Tibial nerve (tissue), 4 donors: ENCODE results near the gene ERBB2. TPM values are rescaled to one million over a fixed set of nuclear protein-coding genes. Genes with fewer than 3 reads are reported as not detected.

Source experiments
- DNase-seq, 2 donors: peaks; one replicate each; pipeline ENCODE4 v3.0.0-alpha.2; 2019; ENCODE audit warnings: low spot score in 2 of 2
- H3K27ac ChIP-seq, 4 donors: fragments of 200-600 bp; sonication (generic) in 3 of 4; one replicate each; pipeline ENCODE4 v1.5.1; 2017 to 2019; ENCODE audit warnings: mild to moderate bottlenecking in 1 of 4
- H3K27me3 ChIP-seq, 2 donors: fragments of 200-600 bp; sonication (generic) in 1 of 2; one replicate each; pipeline versions ENCODE4 v1.5.1 to v1.6.0; 2017 to 2019
- H3K36me3 ChIP-seq, 3 donors: fragments of 200-600 bp; sonication (generic); one replicate each; pipeline ENCODE4 v1.5.1; 2018 to 2019
- H3K4me1 ChIP-seq, 4 donors: fragments of 200-600 bp; sonication (generic) in 3 of 4; one replicate each; pipeline ENCODE4 v1.5.1; 2017 to 2019
- H3K4me3 ChIP-seq, 4 donors: fragments of 200-600 bp; sonication (generic) in 3 of 4; one replicate each; pipeline ENCODE4 v1.5.1; 2017 to 2019; ENCODE audit warnings: mild to moderate bottlenecking in 1 of 4, moderate library complexity in 1 of 4
- H3K9me3 ChIP-seq, 4 donors: fragments of 200-600 bp; sonication (generic) in 3 of 4; one replicate each; pipeline ENCODE4 v1.5.1; 2017 to 2019
- CTCF ChIP-seq, 5 experiments: fragments of 200-600 bp in 3 of 5; fragments of 450-650 bp in 2 of 5; sonication (generic) in 3 of 5; IDR thresholded peaks; one replicate each; pipeline ENCODE4 v1.5.1; 2016 to 2019; ENCODE audit warnings: antibody characterized with exemption in 5 of 5, mild to moderate bottlenecking in 3 of 5, moderate library complexity in 2 of 5
- EP300 ChIP-seq, 2 donors: sonication (generic); formaldehyde crosslinking; IDR thresholded peaks; one replicate each; pipeline ENCODE4 v1.6.1; 2017; ENCODE audit warnings: antibody characterized with exemption in 2 of 2, mild to moderate bottlenecking in 1 of 2
- POLR2A ChIP-seq, 2 donors: fragments of 450-650 bp; IDR thresholded peaks; one replicate each; pipeline ENCODE4 v1.6.1; 2017; ENCODE audit warnings: antibody characterized with exemption in 2 of 2, mild to moderate bottlenecking in 2 of 2, moderate library complexity in 2 of 2
- WGBS, 2 donors: methylation state at CpG; one replicate each; pipeline ENCODE4 v1.1.5; 2018; 5-methylcytosine and 5-hydroxymethylcytosine counted together
- total RNA-seq, 4 donors: library from RNA; depleted of rRNA; stranded (reverse); fragments of >200 nt; gene quantifications; one replicate each; pipeline ENCODE4 v1.1.0, GENCODE V29; 2016

The ERBB2 gene
- total RNA-seq, 4 donors from 2014 or later, result 101 to 131 (median 114) TPM

DNA sequence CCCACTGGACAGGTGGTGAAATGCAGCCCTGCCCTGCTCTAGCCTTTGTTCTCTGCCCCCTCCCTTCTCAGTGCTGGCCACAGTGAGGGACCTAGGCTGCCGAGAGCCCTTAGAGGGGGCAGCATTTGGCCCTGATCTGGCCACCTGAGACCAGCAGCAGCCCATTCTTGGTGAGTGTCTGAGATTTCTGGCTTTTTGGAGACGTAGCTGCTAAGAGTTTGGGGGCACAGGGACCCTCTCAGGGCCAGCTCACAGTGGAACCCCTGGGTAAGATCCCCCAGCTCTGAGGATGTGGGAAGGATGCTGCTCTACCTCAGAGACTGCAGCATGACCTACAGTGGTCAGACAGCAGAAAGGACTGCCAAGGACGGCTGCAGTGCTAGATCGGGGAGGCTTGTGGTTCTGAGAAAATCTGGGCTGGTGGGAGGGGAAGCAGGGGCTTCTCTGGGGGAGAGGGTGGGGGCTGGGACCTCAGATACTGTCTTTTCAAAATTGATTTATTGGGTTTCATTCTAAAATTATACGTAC, 51.2 kb downstream of the ERBB2 start:
- TF ChIP-seq POLR2A (IDR thresholded peaks at IDR 0.05), result no peak
- no peak for TF ChIP-seq EP300 (IDR thresholded peaks at IDR 0.05)
- no peak for TF ChIP-seq CTCF (IDR thresholded peaks at IDR 0.05)
- Histone ChIP-seq H3K36me3 (no peaks in the 10 kb centered on the region), H3K27ac (no peak overlapping the region), H3K9me3 (no peaks in the 10 kb centered on the region), H3K4me1 (peaks cover 0 to 25% (median 7%) of the 10 kb centered on the region in 4 donors), H3K4me3 (no peak overlapping the region), H3K27me3 (peaks cover 0 to 4% of the 10 kb centered on the region in 2 donors)
- 54 to 64% methylated on average over 4 to 5 of the region's 5 CpGs for WGBS, 2 donors
- no peak for DNase-seq

GRCh38 chr17:39751637-39752036, 51.8 kb downstream of the ERBB2 start:
- TF ChIP-seq CTCF (IDR thresholded peaks at IDR 0.05) (no peak), EP300 (IDR thresholded peaks at IDR 0.05) (no peak), POLR2A (IDR thresholded peaks at IDR 0.05) (no peak)
- H3K4me1 ChIP-seq, result peaks cover 0 to 25% (median 7%) of the 10 kb centered on the region in 4 donors
- no peaks in the 10 kb centered on the region for H3K36me3 ChIP-seq
- WGBS, 2 donors, result 47 to 58% methylated on average over 4 to 10 of the region's 10 CpGs
- DNase-seq, result no peak
- H3K9me3 ChIP-seq, result no peaks in the 10 kb centered on the region
- no peak overlapping the region for H3K27ac ChIP-seq
- H3K27me3 ChIP-seq, result peaks cover 0 to 4% of the 10 kb centered on the region in 2 donors
- H3K4me3 ChIP-seq, result no peak overlapping the region

DNA sequence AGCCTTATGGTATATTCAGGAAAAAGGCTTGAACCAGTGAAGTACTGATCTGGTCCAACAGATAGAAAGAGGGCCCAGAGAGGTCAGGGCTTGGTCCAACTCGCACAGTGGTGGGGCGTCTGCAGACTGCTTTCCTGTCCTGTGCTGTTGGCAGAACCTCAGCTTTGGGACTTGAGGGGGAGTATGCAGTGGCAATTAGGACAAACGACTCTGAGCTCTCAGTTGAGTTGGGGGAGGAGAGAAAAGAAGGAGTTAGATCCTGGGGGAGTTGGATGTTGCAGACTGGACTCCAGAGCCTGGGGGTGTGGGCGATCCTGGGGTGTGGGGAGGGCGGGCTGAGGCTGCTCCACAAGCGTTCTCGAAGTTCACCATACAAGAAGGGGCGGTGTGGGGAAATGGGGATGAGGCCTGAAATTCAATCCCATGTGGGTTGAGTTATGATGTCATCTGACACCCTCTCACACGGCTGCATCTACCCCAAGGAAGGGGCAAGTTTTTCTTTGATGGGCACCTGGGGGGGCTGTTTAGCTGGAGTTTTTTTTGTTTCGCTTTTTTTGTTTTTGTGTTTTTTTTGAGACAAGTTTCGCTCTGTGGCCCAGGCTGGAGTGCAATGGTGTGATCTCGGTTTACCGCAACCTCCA, 52.5 kb downstream of the ERBB2 start:
- H3K27ac ChIP-seq, result no peak overlapping the region
- H3K9me3 ChIP-seq, result no peaks in the 10 kb centered on the region
- H3K36me3 ChIP-seq, result no peaks in the 10 kb centered on the region
- peaks cover 0 to 4% of the 10 kb centered on the region in 2 donors for H3K27me3 ChIP-seq
- TF ChIP-seq CTCF (IDR thresholded peaks at IDR 0.05), result no peak
- TF ChIP-seq POLR2A (IDR thresholded peaks at IDR 0.05), result no peak
- no peak for TF ChIP-seq EP300 (IDR thresholded peaks at IDR 0.05)
- peaks cover 0 to 25% (median 7%) of the 10 kb centered on the region in 4 donors for H3K4me1 ChIP-seq
- no peak for DNase-seq
- H3K4me3 ChIP-seq, result no peak overlapping the region
- 71 to 73% methylated on average over 13 of the region's 13 CpGs for WGBS, 2 donors

DNA sequence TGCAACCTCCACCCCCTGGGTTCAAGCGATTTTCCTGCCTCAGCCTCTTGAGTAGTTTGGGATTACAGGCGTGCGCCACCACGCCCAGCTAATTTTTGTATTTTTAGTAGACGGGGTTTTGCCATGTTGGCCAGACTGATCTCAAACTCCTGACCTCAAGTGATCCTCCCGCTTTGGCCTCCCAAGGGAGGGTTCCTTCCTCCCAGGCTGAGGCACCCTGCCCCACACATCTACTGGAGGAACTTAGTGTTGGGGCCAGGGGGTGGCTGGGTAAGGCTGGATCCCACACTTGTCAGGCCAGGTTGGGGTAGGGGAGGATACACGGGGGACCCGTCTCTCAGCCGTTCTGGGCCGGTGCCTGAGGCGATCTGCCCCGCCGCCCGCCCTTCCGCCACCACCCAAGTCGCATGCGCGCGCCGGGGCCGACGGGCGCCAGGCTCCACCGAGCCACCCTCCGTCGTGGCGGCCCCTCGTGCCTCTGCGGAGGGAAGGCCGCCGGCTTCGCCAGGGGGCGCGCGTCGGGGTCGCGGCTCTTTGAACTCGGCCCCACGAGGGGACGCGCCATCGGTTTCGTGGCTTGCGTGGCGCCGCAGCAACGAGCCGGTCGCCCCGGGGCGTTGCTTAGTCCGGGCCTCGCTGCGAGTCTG, 53.8 kb downstream of the ERBB2 start:
- H3K27me3 ChIP-seq, result peaks cover 0 to 4% of the 10 kb centered on the region in 2 donors
- peak overlapping the region; percentile 62 to 74 (median 65) for H3K4me3 ChIP-seq
- 6 to 50% methylated on average over 6 to 48 of the region's 55 CpGs for WGBS, 2 donors
- H3K27ac ChIP-seq, result peak overlapping the region; percentile 87 to 97 (median 94)
- no peaks in the 10 kb centered on the region for H3K9me3 ChIP-seq
- H3K36me3 ChIP-seq, result no peaks in the 10 kb centered on the region
- peaks cover 0 to 25% (median 7%) of the 10 kb centered on the region in 4 donors for H3K4me1 ChIP-seq
- DNase-seq, result no peak
- no peak for TF ChIP-seq POLR2A (IDR thresholded peaks at IDR 0.05)

- Histone ChIP-seq H3K9me3 (no peaks in the 10 kb centered on the region), H3K27ac (peak overlapping the region; percentile 87 to 97 (median 94)), H3K4me1 (peaks cover 0 to 25% (median 7%) of the 10 kb centered on the region in 4 donors), H3K4me3 (peak overlapping the region; percentile 62 to 74 (median 65)), H3K27me3 (peaks cover 0 to 4% of the 10 kb centered on the region in 2 donors), H3K36me3 (no peaks in the 10 kb centered on the region)
- peak; percentile 71 to 76 for DNase-seq
- 0 to 2% methylated on average over 24 to 54 of the region's 91 CpGs for WGBS, 2 donors
- TF ChIP-seq EP300 (IDR thresholded peaks at IDR 0.05) (peak; percentile 38 to 86), CTCF (IDR thresholded peaks at IDR 0.05) (peak; percentile 98 to 100 (median 100)), POLR2A (IDR thresholded peaks at IDR 0.05) (peak; percentile 48 to 69)
Measured at GRCh38 chr17:39754161-39754957, 54.5 kb downstream of the ERBB2 start.
